ENCODE results near the gene EFNB1. TPM values are rescaled to one million over a fixed set of nuclear protein-coding genes. Genes with fewer than 3 reads are reported as not detected.
A peak's percentile ranks its signal among the peaks of the same experiment; 100 is the strongest.
"Not testable (repeated sequence)": the region's sequence is repeated elsewhere in the genome, so short reads cannot be mapped to it uniquely, and the experiment has no call there.

Gene EFNB1
- total RNA-seq (1 to 10 TPM; 2.6 to 4.8 (median 4.1) TPM), polyA plus RNA-seq (1 to 10 TPM; 4.1 to 5.1 TPM), total RNA-seq (5.4 reads per million, percentile 25 among the genes with 10 or more reads in this experiment)

DNA sequence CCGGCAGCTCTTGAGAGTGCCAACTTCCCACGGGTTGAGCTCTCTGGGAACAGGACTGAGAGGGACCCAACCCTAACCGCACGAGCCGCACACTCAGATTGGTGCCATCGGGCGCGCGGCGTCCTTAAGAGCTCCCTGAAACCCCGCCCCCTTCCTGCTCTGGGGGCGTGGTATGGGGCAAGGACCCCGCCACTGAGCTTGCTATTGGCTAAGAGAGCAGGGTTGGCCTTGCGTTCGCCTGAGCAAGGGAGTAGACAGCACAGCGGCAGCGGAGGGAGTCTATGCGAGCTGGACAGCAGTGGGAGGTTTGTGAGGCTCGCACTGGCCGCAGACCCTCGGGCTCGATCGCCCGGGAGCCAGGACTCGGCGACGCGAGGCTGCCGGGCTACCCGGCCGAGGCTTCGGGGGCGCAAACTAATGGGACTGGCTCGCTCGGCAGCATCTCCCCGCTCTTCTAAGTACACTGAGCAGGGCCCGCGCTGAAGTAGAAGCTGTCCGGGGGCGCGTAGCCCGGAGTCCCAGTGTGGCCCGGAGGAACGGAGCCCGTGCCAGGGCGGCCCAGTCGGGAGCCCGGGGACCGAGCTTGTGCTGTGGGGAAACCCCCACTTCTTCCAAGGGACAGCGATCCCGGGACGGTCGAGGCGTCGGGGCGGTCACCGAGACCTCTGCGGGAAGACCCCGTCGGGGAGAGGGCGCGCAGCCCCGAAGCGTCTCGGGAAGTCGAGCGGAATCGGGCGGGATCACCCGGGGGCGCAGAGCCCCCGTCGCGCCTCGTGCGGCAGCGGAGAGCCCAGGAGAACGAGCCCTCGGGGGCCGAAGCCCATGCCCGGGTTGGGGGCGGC, at the start of gene EFNB1:
TSS of gene EFNB1 (plus strand) at position 282 of the 842 bp plus-strand sequence. CDS start 756 bp downstream, outside the sequence.
- Histone ChIP-seq H3K27ac (ENCODE audit: low read depth, low read length) (peak within 1 kb of the TSS; percentile 69), H3K27me3 (ENCODE audit: control insufficient read depth in 2 of 2, insufficient read depth in 2 of 2, low read length in 2 of 2) (no peaks in the 10 kb centered on the region), H3K4me3 (ENCODE audit: low read length) (peak within 1 kb of the TSS; percentile 76), H3K9me3 (ENCODE audit: control insufficient read depth in 2 of 3, low read length in 3 of 3) (no peaks in the 10 kb centered on the region), H3K4me1 (ENCODE audit: control insufficient read depth in 2 of 2, insufficient read depth in 2 of 2, low read length in 2 of 2) (peaks cover 6 to 9% of the 10 kb centered on the region in 2 donors), H3K36me3 (ENCODE audit: control insufficient read depth in 2 of 3, insufficient read depth in 3 of 3, low read length in 3 of 3) (peaks cover 0 to 4% (median 0%) of the 10 kb centered on the region in 3 experiments)
- intact Hi-C loops (cut with micrococcal nuclease): loop anchor here (1.0 to 10.0 kb wide), 14 partner anchors 66 to 1626 kb away; partner anchors contain the start of genes YIPF6 (in 2 of the 2) and IGBP1 (in 1 of the 2)
- ATAC-seq (peak; percentile 97), DNase-seq (peak; percentile 67 to 90 (median 84))
- peaks cover 0 to 15% (median 0%) of the 10 kb centered on the region in 5 donors for H3K27me3 Mint-ChIP-seq
- peak within 1 kb of the TSS; percentile 75 to 94 (median 83) for H3K27ac Mint-ChIP-seq
- ChIA-PET POLR2A (interaction anchor here (0.6 to 1.5 kb wide), 5 partner anchors 330 to 1304 kb away, joined by 3 to 12 read pairs (median 3); partner anchors contain the start of genes IGBP1, PJA1 and YIPF6), CTCF (interaction anchor here (0.7 to 2.8 kb wide), 8 partner anchors 17 to 456 kb away, joined by 3 to 40 read pairs (median 4); partner anchors contain the start of gene PJA1)
- peak within 1 kb of the TSS; percentile 90 to 96 (median 94) for H3K4me3 Mint-ChIP-seq
- peaks cover 7 to 24% (median 17%) of the 10 kb centered on the region in 7 donors for H3K4me1 Mint-ChIP-seq
- no peaks in the 10 kb centered on the region for H3K36me3 Mint-ChIP-seq
- H3K9me3 Mint-ChIP-seq: no peaks in the 10 kb centered on the region

- H3K4me1 ChIP-seq (ENCODE audit: control insufficient read depth in 2 of 2, insufficient read depth in 2 of 2, low read length in 2 of 2); POLR2A ChIA-PET; H3K9me3 ChIP-seq (ENCODE audit: control insufficient read depth in 2 of 3, low read length in 3 of 3); CTCF ChIA-PET; H3K4me3 Mint-ChIP-seq; H3K36me3 ChIP-seq (ENCODE audit: control insufficient read depth in 2 of 3, insufficient read depth in 3 of 3, low read length in 3 of 3); H3K4me1 Mint-ChIP-seq; H3K9me3 Mint-ChIP-seq; intact Hi-C loops (cut with micrococcal nuclease); H3K27ac ChIP-seq (ENCODE audit: low read depth, low read length); H3K27me3 ChIP-seq (ENCODE audit: control insufficient read depth in 2 of 2, insufficient read depth in 2 of 2, low read length in 2 of 2); ATAC-seq; H3K27ac Mint-ChIP-seq; H3K36me3 Mint-ChIP-seq; DNase-seq; H3K4me3 ChIP-seq (ENCODE audit: low read length): not testable (repeated sequence)
- H3K27me3 Mint-ChIP-seq: peaks cover 0 to 12% (median 5%) of the 10 kb centered on the region in 5 donors
Measured at GRCh38 chrX:68781295-68781694, 47.5 kb upstream of the EFNB1 start.

DNA sequence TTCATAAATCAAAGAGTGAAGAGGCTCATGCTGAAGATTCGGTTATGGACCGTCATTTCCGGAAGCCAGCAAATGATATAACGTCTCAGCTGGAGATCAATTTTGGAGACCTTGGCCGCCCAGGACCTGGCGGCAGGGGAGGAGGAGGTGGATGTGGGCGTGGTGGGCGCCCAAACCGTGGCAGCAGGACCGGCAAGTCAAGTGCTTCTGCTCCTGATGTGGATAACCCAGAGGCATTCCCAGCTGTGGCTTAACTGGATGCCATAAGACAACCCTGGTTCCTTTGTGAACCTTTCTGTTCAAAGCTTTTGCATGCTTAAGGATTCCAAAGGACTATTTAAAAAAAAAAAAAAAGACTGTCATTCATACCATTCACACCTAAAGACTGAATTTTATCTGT, 44.0 kb upstream of the EFNB1 start:
- no peaks in the 10 kb centered on the region for H3K4me1 Mint-ChIP-seq
- no peak for ATAC-seq

GRCh38 chrX:68786581-68786980, 42.2 kb upstream of the EFNB1 start:
- H3K27ac ChIP-seq (ENCODE audit: low read depth, low read length); CTCF ChIA-PET; DNase-seq; H3K9me3 Mint-ChIP-seq; H3K36me3 ChIP-seq (ENCODE audit: control insufficient read depth in 2 of 3, insufficient read depth in 3 of 3, low read length in 3 of 3); H3K27ac Mint-ChIP-seq; H3K4me1 ChIP-seq (ENCODE audit: control insufficient read depth in 2 of 2, insufficient read depth in 2 of 2, low read length in 2 of 2); H3K27me3 Mint-ChIP-seq; POLR2A ChIA-PET; intact Hi-C loops (cut with micrococcal nuclease); H3K9me3 ChIP-seq (ENCODE audit: control insufficient read depth in 2 of 3, low read length in 3 of 3); ATAC-seq; H3K4me3 ChIP-seq (ENCODE audit: low read length); H3K27me3 ChIP-seq (ENCODE audit: control insufficient read depth in 2 of 2, insufficient read depth in 2 of 2, low read length in 2 of 2); H3K36me3 Mint-ChIP-seq; H3K4me1 Mint-ChIP-seq; H3K4me3 Mint-ChIP-seq: not testable (repeated sequence)

More for the DNA sequence above, 44.0 kb upstream of the EFNB1 start:
- intact Hi-C loops (cut with micrococcal nuclease): no loop called here
- no peaks in the 10 kb centered on the region for H3K4me1 ChIP-seq (ENCODE audit: control insufficient read depth in 2 of 2, insufficient read depth in 2 of 2, low read length in 2 of 2)
- no peaks in the 10 kb centered on the region for H3K27me3 ChIP-seq (ENCODE audit: control insufficient read depth in 2 of 2, insufficient read depth in 2 of 2, low read length in 2 of 2)
- H3K36me3 ChIP-seq (ENCODE audit: control insufficient read depth in 2 of 3, insufficient read depth in 3 of 3, low read length in 3 of 3): no peaks in the 10 kb centered on the region
- no peak overlapping the region for H3K4me3 ChIP-seq (ENCODE audit: low read length)
- Mint-ChIP-seq H3K27me3 (no peaks in the 10 kb centered on the region), H3K36me3 (no peaks in the 10 kb centered on the region), H3K4me3 (no peak overlapping the region), H3K27ac (no peak overlapping the region), H3K9me3 (peaks cover 0 to 4% (median 0%) of the 10 kb centered on the region in 11 donors)
- ChIA-PET CTCF (no interaction called here), POLR2A (no interaction called here)
- H3K9me3 ChIP-seq (ENCODE audit: control insufficient read depth in 2 of 3, low read length in 3 of 3): no peaks in the 10 kb centered on the region
- no peak overlapping the region for H3K27ac ChIP-seq (ENCODE audit: low read depth, low read length)
- DNase-seq: no peak

- ATAC-seq: no peak
- Mint-ChIP-seq H3K4me1 (no peaks in the 10 kb centered on the region), H3K27ac (peak overlapping the region in 1 of 9 donors; percentile 59), H3K9me3 (no peaks in the 10 kb centered on the region), H3K36me3 (no peaks in the 10 kb centered on the region), H3K4me3 (no peak overlapping the region), H3K27me3 (no peaks in the 10 kb centered on the region)
- Histone ChIP-seq H3K27ac (ENCODE audit: low read depth, low read length) (no peak overlapping the region), H3K27me3 (ENCODE audit: control insufficient read depth in 2 of 2, insufficient read depth in 2 of 2, low read length in 2 of 2) (no peaks in the 10 kb centered on the region), H3K9me3 (ENCODE audit: control insufficient read depth in 2 of 3, low read length in 3 of 3) (no peaks in the 10 kb centered on the region), H3K36me3 (ENCODE audit: control insufficient read depth in 2 of 3, insufficient read depth in 3 of 3, low read length in 3 of 3) (no peaks in the 10 kb centered on the region), H3K4me3 (ENCODE audit: low read length) (no peak overlapping the region), H3K4me1 (ENCODE audit: control insufficient read depth in 2 of 2, insufficient read depth in 2 of 2, low read length in 2 of 2) (no peaks in the 10 kb centered on the region)
- ChIA-PET POLR2A (no interaction called here), CTCF (no interaction called here)
- intact Hi-C loops (cut with micrococcal nuclease): no loop called here
- no peak for DNase-seq
Measured at GRCh38 chrX:68789966-68790365, 38.9 kb upstream of the EFNB1 start.

DNA sequence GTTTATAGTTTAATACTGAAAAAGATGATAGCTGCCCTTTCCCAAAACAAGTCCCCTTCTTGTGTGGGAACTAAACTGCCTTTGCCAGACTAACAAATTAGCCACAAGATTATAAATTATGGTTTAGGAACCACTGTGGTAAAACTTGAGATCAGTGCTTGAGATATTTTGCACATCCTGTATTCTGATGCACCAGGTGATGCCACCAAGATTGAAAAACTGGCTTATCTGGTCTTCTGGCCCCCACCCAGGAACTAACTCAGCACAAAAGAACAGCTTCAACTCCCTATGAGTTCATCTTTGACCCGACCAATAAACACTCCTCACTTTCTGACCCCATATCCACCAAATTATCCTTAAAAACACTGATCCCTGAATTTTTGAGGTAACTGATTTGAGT, 36.7 kb upstream of the EFNB1 start:
- DNase-seq (no peak), ATAC-seq (no peak)
- no peak overlapping the region for H3K4me3 Mint-ChIP-seq
- no peaks in the 10 kb centered on the region for H3K4me1 Mint-ChIP-seq
- no peaks in the 10 kb centered on the region for H3K36me3 ChIP-seq (ENCODE audit: control insufficient read depth in 2 of 3, insufficient read depth in 3 of 3, low read length in 3 of 3)
- H3K27ac ChIP-seq (ENCODE audit: low read depth, low read length): no peak overlapping the region
- intact Hi-C loops (cut with micrococcal nuclease): no loop called here
- H3K9me3 ChIP-seq (ENCODE audit: control insufficient read depth in 2 of 3, low read length in 3 of 3): no peaks in the 10 kb centered on the region
- no peak overlapping the region for H3K27ac Mint-ChIP-seq
- no peaks in the 10 kb centered on the region for H3K9me3 Mint-ChIP-seq
- ChIA-PET POLR2A (no interaction called here), CTCF (no interaction called here)
- no peaks in the 10 kb centered on the region for H3K4me1 ChIP-seq (ENCODE audit: control insufficient read depth in 2 of 2, insufficient read depth in 2 of 2, low read length in 2 of 2)
- no peaks in the 10 kb centered on the region for H3K27me3 ChIP-seq (ENCODE audit: control insufficient read depth in 2 of 2, insufficient read depth in 2 of 2, low read length in 2 of 2)
- H3K27me3 Mint-ChIP-seq: peaks cover 0 to 8% (median 0%) of the 10 kb centered on the region in 5 donors
- no peak overlapping the region for H3K4me3 ChIP-seq (ENCODE audit: low read length)
- no peaks in the 10 kb centered on the region for H3K36me3 Mint-ChIP-seq
